ENCODE results near the gene TPI1. TPM values are rescaled to one million over a fixed set of nuclear protein-coding genes. Genes with fewer than 3 reads are reported as not detected.
"Not testable (repeated sequence)": the region's sequence is repeated elsewhere in the genome, so short reads cannot be mapped to it uniquely, and the experiment has no call there.

TPI1 gene
- total RNA-seq, 1 donor from 2014 or later: 1,194 TPM

- Histone ChIP-seq H3K36me3 (ENCODE audit: control insufficient read depth, insufficient read depth, low read length) (peaks cover 18% of the 10 kb centered on the region), H3K4me3 (ENCODE audit: low read depth, low read length) (peak overlapping the region; percentile 54), H3K27me3 (ENCODE audit: control insufficient read depth, insufficient read depth, low read length) (no peaks in the 10 kb centered on the region)
- FAIRE-seq (no peak), DNase-seq (ENCODE audit: low read depth) (peak; percentile 53)
- TF ChIP-seq CTCF (IDR thresholded peaks at IDR 0.05; ENCODE audit: insufficient read depth, low read length, severe bottlenecking): peak; percentile 98
Observed at GRCh38 chr12:6872073-6873048, 5.0 kb downstream of the TPI1 start.

- Histone ChIP-seq H3K36me3 (ENCODE audit: control insufficient read depth, insufficient read depth, low read length) (peaks cover 18% of the 10 kb centered on the region), H3K27me3 (ENCODE audit: control insufficient read depth, insufficient read depth, low read length) (no peaks in the 10 kb centered on the region), H3K4me3 (ENCODE audit: low read depth, low read length) (peak within 1 kb of the TSS; percentile 54)
- no peak for TF ChIP-seq CTCF (IDR thresholded peaks at IDR 0.05; ENCODE audit: insufficient read depth, low read length, severe bottlenecking)
- no peak for FAIRE-seq
- peak; percentile 78 for DNase-seq (ENCODE audit: low read depth)
Observed at GRCh38 chr12:6873094-6874014, 6.0 kb downstream of the TPI1 start, which contains the start of gene SPSB2. Gene SPSB2, minus strand, starts transcription at chr12:6873303. Its CDS starts 402 bp downstream, at chr12:6872901.

DNA sequence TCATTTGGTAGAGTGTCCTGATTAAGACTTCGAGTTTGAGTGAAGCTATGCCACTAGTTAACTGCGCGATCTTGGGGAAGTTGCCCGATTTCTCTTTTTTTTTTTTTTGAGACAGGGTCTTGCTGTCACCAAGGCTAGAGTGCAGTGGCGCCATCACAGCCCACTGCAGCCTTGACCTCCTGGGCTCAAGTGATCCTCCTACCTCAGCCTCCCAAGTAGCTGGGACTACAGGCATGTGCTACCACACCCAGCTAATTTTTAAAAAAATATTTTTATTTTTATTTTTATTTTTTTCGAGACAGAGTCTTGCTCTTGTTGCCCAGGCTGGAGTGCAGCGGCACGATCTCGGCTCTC lies 6.7 kb downstream of the TPI1 start:
- peaks cover 15% of the 10 kb centered on the region for H3K36me3 ChIP-seq (ENCODE audit: control insufficient read depth, insufficient read depth, low read length)
- DNase-seq (ENCODE audit: low read depth); FAIRE-seq; H3K27me3 ChIP-seq (ENCODE audit: control insufficient read depth, insufficient read depth, low read length); H3K4me3 ChIP-seq (ENCODE audit: low read depth, low read length): not testable (repeated sequence)

DNA sequence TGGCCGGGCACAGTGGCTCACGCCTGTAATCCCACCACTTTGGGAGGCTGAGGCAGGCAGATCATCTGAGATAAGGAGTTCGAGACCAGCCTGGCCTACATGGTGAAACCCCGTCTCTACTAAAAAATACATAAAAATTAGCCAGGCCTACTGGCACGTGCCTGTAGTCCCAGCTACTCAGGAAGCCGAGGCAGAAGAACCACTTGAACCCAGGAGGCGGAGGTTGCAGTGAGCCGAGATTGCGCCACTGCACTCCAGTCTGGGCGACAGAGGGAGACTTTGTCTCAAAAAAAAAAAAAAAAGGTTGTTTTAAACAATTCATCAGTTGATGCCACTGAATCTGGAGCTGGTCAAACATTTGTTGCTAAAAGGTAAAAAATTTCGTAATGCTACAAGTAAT lies 12.5 kb downstream of the TPI1 start:
- not testable (repeated sequence) for DNase-seq (ENCODE audit: low read depth)

DNA sequence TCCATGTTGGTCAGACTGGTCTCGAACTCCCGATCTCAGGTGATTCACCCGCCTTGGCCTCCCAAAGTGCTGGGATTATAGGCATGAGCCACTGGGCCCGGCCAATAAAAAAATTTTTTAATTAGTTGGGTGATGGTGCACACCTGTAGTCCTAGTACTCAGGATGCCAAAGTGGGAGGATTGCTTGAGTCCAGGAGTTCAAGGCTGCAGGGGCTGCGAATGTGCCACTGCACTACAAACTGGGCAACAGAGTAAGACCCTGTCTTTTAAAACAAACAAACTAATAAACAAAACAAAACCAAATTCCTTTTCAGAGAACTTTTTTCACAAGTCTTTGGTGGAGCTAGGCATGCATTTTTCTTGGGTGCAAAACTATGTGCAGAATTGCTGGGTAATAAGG lies 15.9 kb downstream of the TPI1 start:
- DNase-seq (ENCODE audit: low read depth) (no peak), FAIRE-seq (no peak)
- no peak overlapping the region for H3K4me3 ChIP-seq (ENCODE audit: low read depth, low read length)
- no peaks in the 10 kb centered on the region for H3K36me3 ChIP-seq (ENCODE audit: control insufficient read depth, insufficient read depth, low read length)
- TF ChIP-seq CTCF (IDR thresholded peaks at IDR 0.05; ENCODE audit: insufficient read depth, low read length, severe bottlenecking): no peak
- H3K27me3 ChIP-seq (ENCODE audit: control insufficient read depth, insufficient read depth, low read length): no peaks in the 10 kb centered on the region

More for the DNA sequence above, 12.5 kb downstream of the TPI1 start:
- not testable (repeated sequence) for H3K36me3 ChIP-seq (ENCODE audit: control insufficient read depth, insufficient read depth, low read length); H3K4me3 ChIP-seq (ENCODE audit: low read depth, low read length); H3K27me3 ChIP-seq (ENCODE audit: control insufficient read depth, insufficient read depth, low read length); FAIRE-seq

DNA sequence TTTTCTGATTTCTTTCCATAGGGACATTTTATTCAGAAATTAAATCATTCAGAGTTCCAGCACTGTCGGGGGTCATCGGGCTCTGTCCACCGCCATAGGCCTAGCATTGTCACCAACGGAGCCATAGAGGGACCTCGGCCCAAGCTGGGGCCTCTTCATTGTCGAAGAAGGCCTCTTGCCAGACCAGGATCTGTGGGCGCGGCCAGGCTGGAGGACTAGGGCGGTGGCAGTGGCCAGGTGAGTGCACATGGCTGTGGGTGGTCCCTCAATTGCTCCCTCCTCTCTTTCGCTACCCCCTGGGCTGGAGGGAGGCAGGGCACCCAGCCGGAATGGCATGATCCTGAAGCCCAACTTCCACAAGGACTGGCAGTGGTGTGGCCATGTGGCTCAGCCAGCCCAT lies 16.4 kb downstream of the TPI1 start:
- FAIRE-seq (no peak), DNase-seq (ENCODE audit: low read depth) (no peak)
- Histone ChIP-seq H3K36me3 (ENCODE audit: control insufficient read depth, insufficient read depth, low read length) (no peaks in the 10 kb centered on the region), H3K27me3 (ENCODE audit: control insufficient read depth, insufficient read depth, low read length) (no peaks in the 10 kb centered on the region), H3K4me3 (ENCODE audit: low read depth, low read length) (no peak overlapping the region)
- no peak for TF ChIP-seq CTCF (IDR thresholded peaks at IDR 0.05; ENCODE audit: insufficient read depth, low read length, severe bottlenecking)
